NCI-H146 (cell line): ENCODE measurements around the gene BRIP1.
A peak's percentile ranks its signal among the peaks of the same experiment; 100 is the strongest.
"Not testable (repeated sequence)": the region's sequence is repeated elsewhere in the genome, so short reads cannot be mapped to it uniquely, and the experiment has no call there.

Source experiments
- DNase-seq: peaks from one replicate; lab custom pipeline; 2025; lab: John Stamatoyannopoulos, UW

Gene BRIP1

DNA sequence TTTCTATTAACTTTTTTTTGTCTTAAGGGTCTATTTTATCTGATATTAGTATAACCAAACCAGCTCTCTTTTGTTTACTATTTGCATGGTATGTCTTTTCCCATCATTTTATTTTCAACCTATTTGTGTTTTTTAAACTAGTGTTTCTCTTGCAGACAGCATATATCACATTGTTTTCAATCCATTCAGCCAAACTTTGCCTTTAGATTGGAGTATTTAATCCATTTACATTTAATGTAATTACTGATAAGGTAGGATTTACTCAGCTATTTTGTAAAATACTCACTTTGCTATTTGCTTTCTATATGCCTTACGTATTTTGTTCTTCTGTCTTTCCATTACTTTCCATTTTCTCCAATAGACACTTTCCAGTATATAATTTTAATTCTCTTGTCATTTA lies 164.3 kb downstream of the BRIP1 start:
- no peak for DNase-seq

DNA sequence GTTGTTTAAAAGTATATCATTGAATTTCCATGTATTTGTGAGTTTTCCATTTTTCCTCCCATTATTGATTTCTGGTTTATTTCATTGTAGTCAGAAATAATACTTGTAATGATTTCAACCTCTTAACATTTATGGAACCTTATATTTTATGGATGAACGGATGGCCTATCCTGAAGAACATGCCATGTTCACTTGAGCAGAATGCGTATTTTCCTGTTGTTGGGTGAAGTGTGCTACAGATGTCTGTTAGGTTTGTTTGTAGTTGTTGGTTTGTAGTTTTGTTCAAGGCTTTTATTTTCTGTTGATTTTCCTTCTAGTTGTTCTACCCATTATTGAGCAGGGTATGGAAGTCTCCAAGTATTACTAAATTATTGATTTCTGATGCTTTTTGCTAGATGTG lies 165.1 kb downstream of the BRIP1 start:
- no peak for DNase-seq

DNA sequence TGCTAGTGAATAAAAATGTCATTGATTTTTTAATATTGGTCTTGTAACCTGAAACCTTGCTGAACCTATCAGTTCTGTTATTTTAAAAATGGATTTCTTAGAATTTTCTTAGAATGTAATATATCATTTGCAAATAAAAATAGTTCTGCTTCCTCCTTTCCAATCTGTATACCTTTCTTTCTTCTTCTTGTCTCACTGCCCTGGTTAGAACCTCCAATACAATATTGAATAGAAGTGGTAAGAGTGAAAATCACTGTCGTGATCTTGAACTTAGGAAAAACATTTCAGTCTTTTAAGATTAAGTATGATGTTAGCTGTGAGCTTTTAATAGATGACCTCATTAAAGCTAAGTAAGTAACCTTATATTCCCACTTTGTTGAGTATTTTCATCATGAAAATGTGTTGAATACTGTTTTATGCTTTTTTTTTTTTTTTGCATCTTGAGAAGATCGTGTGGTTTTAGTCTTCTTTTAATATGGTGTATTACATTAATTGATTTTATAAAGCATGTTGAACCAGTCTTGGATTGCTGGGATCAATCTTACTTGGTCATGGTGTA lies 167.5 kb downstream of the BRIP1 start:
- no peak for DNase-seq

DNA sequence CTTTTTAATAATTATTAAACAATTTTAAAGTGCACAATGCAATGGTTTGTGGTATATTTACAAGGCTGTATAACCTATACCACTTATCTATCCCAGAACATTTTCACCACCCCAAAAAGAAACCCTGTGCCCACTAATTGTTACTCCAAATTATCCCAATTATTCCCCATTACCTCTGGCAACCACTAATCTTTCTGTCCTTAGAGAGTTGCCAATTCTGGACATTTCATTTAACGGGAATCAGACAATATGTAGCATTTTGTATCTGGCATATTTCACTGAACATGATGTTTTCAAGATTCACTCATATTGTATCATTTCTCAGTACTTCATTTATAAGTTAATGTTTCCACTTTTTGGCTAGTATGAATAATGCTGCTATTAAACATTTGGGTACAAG lies 169.2 kb downstream of the BRIP1 start:
- DNase-seq: no peak

DNA sequence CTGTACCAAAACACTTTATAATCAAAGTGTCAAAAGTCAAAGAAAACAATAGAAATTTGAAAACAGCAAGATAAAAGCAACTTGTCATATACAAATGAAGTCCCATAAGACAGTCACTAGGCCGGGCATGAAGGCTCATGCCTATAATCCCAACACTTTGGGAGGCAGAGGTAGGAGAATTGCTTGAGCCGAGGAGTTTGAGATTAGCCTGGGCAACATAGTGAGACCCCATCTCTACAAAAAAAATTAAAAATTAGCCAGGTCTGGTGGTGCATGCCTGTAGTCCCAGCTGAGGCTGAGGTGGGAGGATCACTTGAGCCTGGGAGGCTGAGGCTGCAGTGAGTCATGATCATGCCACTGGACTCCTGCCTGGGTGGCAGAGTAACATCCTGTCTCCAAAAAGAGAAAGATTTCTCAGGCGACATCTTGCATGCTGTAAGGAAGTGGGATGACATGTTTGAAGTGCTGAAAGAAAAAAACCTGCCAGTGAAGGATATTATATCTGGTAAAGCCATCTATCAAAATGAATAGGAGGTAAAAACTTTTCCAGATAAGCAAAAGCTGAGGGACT lies 173.6 kb downstream of the BRIP1 start:
- no peak for DNase-seq

DNA sequence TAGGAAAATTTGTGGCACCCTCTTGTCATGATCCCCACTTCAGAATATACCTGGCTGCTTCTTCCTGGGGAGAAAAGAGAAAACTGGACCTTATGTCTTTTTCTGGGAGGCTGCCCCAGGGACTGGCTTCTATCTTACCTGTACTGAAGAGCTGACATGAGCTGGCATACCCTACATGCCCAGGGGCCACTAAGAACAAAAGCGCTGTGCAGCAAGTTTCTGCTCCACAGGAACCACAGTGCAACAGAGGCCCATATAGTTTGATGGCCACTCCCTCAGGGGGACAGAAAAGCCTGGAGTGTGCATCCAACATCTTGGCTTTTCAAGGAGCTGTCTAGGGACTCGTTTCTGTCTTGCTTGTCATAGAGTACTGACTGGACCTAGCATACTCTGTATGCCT lies 175.6 kb downstream of the BRIP1 start:
- no peak for DNase-seq

DNA sequence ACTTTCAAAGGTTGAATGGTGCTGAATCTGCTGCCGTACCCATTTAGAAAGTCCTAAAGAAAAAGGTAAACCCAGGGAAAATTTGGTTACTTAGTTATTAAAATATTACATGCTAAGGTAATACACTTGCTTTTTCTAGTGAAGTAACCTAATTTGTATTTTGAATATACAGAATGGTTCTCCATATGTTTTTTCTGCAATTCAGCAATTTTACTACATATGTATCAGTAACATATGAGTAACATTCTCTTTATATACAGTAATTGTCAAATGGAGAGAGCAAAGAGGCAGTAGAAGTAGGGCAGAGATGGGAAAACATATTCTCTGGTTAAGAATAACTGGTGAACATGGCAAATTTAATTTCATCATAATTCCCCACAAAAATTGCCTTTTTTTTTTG lies 177.2 kb downstream of the BRIP1 start:
- no peak for DNase-seq

DNA sequence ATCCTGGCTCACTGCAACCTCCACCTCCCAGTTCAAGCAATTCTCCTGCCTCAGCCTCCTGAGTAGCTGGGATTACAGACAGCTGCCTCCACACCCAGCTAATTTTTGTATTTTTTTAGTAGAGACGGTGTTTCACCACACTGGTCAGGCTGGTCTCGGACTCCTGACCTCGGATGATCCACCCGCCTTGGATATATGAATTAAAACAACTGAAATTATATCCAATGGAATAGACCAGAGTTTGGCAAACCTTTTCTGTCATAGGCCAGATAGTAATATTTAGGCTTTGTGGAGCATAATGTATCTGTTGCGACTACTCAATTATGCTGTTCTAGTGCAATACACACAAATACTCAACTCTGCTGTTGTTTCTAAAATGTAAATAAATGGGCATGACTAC lies 178.5 kb downstream of the BRIP1 start:
- no peak for DNase-seq

DNA sequence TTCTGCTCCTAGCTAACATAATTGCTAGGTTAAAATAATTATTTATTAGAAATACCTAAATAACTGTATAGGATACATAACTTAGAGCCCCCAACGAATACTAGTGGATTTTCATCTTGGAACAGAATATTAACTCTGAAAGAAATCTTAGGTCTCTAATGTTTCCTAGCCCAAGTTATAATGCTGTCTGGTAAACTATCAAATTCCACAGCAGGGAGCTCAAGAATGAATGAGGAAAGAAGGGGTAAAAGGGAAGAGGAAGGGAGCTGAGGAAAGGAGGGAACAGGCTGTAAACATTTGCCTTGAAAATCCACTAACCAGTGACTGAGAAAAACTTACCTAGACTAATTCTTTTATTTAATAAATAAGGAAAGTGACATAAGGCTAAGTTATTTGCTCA lies 179.2 kb downstream of the BRIP1 start:
- no peak for DNase-seq

DNA sequence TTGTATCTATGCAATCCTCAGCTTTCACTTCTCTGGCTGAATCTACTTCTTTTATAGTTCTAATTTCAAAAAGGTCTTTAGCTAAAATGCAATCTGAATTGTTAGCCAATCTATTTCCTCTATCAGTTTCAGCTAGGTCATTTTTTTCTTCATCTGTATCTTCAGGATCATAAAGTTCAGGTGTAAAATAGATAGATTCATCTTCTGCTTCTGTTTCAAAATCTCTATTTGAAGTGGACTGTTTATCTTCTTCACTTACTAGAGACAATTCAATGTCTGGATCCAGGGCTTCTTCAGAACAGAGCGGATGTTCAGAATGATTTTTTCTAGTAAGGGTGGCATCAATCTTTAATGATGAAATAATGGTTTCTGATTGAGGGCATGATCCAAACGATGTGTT lies 179.9 kb downstream of the BRIP1 start:
- DNase-seq: no peak

DNA sequence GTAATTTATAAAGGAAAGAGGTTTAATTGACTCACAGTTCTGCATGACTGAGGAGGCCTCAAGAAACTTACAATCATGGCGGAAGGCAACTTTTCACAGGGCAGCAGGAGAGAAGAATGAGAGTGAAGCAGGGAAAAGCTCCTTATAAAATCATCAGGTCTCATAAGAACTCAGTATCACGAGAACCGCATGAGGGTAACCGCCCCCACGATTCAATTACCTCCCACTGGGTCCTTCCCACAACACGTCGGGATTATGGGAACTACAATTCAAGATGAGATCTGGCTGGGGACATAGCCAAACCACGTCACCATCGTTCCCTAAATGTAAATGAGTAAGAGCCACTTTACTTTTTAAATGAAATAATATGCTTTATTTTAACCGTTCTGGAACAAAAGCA lies 182.4 kb downstream of the BRIP1 start:
- no peak for DNase-seq

DNA sequence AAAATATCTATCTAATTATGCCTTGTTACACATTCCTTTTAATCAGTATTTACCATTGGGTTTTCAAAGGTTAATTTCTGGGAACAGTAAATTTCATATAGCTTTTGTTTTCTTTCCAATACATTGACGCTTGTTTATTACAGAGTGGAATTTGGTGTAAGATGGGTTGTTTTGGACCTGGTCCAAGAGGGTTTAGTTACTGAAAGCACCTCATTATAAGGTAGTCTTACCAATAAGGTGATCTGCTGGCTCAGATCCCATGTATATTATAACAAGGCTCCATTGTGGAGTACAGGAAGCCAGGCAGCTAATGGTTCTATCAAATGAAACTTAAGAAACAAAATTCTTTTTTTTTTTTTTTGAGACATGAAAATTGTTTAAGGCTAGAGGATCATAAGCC lies 185.0 kb downstream of the BRIP1 start:
- no peak for DNase-seq

DNA sequence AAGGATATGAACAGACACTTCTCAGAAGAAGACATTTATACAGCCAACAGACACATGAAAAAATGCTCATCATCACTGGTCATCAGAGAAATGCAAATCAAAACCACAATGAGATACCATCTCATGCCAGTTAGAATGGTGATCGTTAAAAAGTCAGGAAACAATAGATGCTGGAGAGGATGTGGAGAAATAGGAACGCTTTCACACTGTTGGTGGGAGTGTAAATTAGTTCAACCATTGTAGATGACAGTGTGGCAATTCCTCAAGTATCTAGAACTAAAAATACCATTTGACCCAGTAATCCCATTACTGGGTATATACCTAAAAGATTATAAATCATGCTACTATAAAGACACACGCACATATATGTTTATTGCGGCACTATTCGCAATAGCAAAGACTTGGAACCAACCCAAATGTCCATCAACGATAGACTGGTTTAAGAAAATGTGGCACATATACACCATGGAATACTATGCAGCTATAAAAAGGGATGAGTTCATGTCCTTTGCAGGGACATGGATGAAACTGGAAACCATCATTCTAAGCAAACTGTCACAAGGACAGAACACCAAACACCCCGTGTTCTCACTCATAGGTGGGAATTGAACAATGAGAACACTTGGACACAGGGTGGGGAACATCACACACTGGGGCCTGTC lies 186.0 kb downstream of the BRIP1 start:
- not testable (repeated sequence) for DNase-seq

DNA sequence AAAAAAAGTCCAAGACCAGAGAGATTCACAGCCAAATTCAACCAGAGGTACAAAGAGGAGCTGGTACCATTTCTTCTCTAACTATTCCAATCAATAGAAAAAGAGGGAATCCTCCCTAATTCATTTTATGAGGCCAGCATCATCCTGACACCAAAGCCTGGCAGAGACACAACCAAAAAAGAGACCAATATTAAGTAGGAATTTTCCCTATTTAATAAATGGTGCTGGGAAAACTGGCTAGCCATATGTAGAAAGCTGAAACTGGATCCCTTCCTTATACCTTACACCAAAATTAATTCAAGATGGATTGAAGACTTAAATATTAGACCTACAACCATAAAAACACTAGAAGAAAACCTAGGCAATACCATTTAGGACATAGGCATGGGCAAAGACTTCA lies 186.8 kb downstream of the BRIP1 start:
- DNase-seq: not testable (repeated sequence)

DNA sequence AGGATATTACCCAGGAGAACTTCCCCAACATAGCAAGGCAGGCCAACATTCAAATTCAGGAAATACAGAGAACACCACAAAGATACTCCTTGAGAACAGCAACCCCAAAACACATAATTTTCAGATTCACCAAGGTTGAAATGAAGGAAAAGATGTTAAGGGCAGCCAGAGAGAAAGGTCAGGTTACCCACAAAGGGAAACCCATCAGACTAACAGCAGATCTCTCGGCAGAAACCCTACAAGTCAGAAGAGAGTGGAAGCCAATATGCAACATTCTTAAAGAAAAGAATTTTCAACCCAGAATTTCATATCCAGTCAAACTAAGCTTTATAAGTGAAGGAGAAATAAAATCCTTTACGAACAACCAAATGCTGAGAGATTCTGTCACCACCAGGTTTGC lies 188.7 kb downstream of the BRIP1 start:
- not testable (repeated sequence) for DNase-seq

DNA sequence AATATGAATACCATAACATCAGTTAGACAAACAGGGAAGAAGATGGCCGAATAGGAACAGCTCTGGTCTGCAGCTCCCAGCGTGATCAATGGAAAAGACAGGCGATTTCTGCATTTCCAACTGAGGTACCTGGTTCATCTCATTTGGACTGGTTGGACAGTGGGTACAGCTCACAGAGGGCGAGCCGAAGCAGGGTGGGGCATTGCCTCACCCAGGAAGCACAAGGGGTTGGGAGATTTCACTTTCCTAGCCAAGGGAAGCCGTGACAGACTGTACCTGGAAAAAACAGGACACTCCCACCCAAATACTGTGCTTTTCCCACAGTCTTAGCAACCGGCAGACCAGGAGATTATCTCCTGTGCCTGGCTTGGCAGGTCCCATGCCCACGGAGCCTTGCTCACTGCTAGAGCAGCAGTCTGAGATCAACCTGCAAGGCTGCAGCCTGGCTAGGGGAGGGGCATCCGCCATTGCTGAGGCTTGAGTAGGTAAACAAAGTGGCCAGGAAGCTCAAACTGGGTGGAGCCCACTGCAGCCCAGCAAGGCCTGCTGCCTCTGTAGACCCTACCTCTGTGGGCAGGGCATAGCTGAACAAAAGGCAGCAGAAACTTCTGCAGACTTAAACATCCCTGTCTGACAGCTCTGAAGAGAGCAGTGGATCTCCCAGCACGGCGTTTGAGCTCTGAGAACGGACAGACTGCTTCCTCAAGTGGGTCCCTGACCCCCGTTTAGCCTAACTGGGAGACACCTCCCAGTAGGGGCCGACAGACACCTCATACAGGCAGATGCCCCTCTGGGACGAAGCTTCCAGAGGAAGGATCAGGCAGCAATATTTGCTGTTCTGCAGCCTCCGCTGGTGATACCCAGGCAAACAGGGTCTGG lies 190.1 kb downstream of the BRIP1 start:
- DNase-seq: not testable (repeated sequence)

DNA sequence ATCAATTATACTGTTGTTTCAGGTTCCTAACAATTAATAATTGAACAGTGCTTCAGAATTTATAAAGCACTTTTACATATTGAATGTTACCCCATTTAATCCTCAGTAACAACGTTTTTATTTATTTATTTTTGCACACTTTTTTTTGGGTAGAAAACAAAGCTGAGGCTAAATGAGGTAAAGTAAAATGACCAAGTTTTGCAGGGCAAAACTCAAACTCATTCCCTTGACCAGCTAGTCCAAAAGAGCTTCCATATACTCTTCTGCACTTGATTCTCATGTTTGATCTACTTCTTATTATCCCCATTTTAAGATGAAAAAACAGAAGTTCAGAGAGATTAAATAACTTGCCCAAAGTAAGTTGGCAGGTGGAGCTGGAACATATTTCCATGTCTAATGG lies 191.2 kb downstream of the BRIP1 start:
- no peak for DNase-seq

DNA sequence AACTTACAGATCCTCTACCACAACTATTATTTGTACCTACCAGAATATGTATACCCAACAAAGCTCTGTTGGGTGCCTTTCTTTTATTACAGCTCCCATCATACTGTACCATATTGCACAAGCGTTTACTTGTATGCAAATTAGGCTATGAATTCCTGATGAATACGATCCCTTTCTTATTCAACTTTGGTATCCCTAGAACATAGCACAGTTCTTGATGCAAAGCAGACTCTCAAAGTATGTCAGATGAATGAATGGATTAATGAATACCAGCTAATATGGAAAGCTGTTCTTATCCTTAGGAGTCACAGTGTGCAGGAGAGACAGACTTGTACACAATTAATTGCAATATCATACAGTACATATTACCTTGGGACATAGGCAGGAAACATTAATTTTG lies 192.6 kb downstream of the BRIP1 start:
- DNase-seq: no peak

DNA sequence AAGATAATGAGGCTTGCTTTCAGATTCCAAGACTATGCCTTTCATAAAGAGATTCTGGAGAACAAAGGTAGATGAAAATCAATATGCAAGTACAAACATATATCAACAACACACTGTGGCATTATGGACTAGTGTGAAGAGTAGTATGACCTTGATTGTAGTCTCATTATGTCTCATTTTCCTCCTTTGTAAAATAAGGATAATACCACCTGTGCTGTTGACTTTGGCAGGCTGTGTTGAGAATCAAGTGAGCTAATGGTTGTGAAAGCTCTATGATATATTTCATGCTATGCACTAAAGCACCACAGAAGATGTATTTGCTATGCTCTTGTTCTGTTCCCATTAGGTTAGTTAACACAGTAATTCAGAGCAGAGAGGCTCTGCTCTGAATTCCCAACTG lies 193.8 kb downstream of the BRIP1 start:
- DNase-seq: peak; percentile 77

DNA sequence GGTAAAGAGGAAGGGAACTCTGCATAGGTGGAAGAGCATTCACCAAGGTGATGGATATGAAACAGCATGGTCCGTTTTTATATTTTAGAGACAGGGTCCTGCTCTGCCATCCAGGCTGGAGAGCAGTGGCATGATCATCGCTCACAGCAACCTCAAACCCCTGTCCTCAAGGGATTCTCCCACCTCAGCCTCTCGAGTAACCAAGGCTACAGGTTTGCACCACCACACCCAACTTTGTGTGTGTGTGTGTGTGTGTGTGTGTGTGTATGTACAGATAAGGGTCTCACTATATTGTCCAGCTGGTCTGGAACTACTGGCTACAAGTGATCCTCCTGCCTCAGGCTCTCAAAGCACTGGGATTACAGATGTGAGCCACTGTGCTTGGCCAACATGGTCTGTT lies 194.8 kb downstream of the BRIP1 start:
- no peak for DNase-seq

DNA sequence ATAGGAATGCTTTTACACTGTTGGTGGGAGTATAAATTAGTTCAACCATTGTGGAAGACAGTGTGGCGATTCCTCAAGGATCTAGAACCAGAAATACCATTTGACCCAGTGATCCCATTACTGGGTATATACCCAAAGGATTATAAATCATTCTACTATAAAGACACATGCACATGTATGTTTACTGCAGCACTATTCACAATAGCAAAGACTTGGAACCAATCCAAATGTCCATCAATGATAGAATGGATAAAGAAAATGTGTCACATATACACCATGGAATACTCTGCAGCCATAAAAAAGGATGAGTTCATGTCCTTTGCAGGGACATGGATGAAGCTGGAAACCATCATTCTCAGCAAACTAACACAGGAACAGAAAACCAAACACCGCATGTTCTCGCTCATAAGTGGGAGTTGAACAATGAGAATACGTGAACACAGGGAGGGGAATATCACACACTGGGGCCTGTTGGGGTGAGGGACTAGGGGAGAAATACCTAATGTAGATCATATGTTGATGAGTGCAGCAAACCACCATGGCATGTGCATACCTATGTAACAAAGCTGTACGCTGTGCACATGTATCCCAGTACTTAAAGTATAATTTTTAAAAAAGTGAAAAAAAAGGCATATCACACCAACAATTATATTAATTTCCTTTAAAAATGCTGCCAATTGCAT lies 196.8 kb downstream of the BRIP1 start:
- DNase-seq: not testable (repeated sequence)

DNA sequence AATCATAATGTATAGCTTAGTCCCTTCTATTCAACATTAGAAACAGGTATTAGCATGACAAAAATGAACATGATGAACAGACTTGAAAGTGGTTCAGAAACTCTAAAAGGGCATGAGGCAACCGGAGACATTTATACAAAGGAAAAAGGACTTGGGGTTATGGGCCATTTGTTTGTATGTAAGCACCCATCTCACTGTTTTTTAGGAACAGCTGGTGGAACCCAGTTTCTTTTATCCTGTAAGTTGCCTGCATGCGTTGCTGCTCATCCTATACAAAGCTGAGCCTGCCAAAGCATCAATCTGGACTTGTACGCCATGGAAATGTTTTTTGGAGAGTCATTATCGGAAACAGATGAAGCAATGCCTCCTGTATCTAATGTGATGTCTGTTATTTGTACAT lies 200.0 kb downstream of the BRIP1 start:
- DNase-seq: no peak
